Measurements from ENCODE around the gene DGKH. TPM values are rescaled to one million over a fixed set of nuclear protein-coding genes. Genes with fewer than 3 reads are reported as not detected.
"Not testable (repeated sequence)": the region's sequence is repeated elsewhere in the genome, so short reads cannot be mapped to it uniquely, and the experiment has no call there.

Gene DGKH
- total RNA-seq, 1 donor, result 16.0 TPM

GRCh38 chr13:42068886-42069285 lies 20.4 kb downstream of the DGKH start:
- no peak overlapping the region for H3K4me3 ChIP-seq (ENCODE audit: low read depth, low read length)
- no peak for DNase-seq (ENCODE audit: low read depth)
- TF ChIP-seq, protein P1, sequence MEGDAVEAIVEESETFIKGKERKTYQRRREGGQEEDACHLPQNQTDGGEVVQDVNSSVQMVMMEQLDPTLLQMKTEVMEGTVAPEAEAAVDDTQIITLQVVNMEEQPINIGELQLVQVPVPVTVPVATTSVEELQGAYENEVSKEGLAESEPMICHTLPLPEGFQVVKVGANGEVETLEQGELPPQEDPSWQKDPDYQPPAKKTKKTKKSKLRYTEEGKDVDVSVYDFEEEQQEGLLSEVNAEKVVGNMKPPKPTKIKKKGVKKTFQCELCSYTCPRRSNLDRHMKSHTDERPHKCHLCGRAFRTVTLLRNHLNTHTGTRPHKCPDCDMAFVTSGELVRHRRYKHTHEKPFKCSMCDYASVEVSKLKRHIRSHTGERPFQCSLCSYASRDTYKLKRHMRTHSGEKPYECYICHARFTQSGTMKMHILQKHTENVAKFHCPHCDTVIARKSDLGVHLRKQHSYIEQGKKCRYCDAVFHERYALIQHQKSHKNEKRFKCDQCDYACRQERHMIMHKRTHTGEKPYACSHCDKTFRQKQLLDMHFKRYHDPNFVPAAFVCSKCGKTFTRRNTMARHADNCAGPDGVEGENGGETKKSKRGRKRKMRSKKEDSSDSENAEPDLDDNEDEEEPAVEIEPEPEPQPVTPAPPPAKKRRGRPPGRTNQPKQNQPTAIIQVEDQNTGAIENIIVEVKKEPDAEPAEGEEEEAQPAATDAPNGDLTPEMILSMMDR (IDR thresholded peaks at IDR 0.05; ENCODE audit: insufficient read depth, low read depth, low read length), result no peak

DNA sequence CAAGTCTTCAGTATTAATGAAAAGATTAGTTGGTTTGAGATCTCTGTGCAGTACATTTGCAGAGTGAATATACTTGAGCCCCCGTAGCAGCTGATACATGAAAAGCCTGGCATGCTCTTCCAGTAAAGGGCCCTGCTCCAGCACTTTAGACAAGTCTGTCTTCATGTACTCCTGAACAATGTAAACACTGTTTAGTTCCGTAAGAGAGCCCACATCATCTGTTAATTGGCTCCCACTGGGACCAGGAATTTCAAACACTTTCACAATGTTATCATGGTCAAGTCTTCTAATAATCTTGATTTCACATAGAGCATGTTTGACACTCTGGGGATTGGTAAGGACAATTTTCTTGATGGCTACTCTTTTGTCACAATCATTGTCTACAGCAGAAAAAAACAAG lies 22.2 kb downstream of the DGKH start:
- peak; percentile 52 for DNase-seq (ENCODE audit: low read depth)
- not testable (repeated sequence) for H3K4me3 ChIP-seq (ENCODE audit: low read depth, low read length)

GRCh38 chr13:42071179-42071578 lies 22.7 kb downstream of the DGKH start:
- H3K4me3 ChIP-seq (ENCODE audit: low read depth, low read length); DNase-seq (ENCODE audit: low read depth): not testable (repeated sequence)
- TF ChIP-seq, protein P1 (IDR thresholded peaks at IDR 0.05; ENCODE audit: insufficient read depth, low read depth, low read length), result peak; percentile 11

DNA sequence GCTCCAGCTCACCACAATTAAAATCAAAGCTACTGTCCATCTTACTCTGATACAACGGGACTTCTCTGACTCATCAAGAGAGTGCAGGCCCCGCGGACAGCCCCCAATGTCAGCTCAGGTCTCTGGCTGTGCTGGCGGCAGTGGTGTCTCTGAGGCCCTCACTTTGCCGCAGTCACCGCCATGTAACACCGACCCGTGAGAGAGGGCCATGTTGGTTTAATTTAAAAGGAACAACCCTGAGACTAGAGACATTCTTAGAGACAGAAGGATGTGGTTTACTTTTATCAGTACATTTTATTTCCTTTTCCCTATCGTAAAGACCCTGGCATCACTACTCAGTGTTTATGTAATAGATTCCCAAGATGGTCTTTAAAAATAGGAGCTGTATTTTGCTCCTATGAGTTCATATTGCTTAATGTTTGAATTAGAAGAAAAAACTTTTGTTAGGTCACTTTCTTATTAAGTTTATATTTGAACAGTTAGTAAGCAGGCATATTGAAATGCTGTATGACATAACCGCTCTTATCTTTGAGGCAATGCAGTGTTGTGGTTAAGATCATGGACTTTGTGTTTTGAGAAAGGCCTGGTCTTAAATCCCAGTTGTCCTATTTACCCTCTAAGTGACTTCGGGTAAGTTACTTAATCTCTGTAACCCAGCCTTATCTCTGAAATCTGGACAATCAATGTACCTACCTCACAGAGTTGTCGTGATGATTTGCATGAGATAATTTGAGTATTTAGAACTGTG lies 23.4 kb downstream of the DGKH start:
- TF ChIP-seq, protein P1 (IDR thresholded peaks at IDR 0.05; ENCODE audit: insufficient read depth, low read depth, low read length), result no peak
- peak; percentile 89 for DNase-seq (ENCODE audit: low read depth)

DNA sequence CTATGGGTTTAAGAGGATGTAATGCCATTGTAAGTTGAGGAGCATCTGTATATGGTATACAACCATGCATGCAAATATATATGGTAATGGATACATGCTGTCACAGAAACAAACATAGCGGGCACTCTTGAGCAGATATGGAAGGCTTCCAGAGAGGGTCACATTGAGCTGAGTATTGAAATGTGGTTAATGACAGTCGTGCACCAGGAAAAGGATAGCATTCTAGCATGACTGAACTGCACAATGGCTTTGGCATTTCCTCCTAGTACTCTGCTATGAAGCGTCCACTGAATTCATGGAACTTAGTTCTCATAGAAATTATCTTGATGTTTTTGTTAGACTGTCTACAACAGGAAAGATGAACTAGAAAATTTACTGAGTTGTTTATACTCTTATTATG lies 25.2 kb downstream of the DGKH start:
- no peak overlapping the region for H3K4me3 ChIP-seq (ENCODE audit: low read depth, low read length)
- DNase-seq (ENCODE audit: low read depth), result no peak
- TF ChIP-seq, protein P1 (IDR thresholded peaks at IDR 0.05; ENCODE audit: insufficient read depth, low read depth, low read length), result no peak

More for the DNA sequence above, 23.4 kb downstream of the DGKH start:
- no peak overlapping the region for H3K4me3 ChIP-seq (ENCODE audit: low read depth, low read length)

DNA sequence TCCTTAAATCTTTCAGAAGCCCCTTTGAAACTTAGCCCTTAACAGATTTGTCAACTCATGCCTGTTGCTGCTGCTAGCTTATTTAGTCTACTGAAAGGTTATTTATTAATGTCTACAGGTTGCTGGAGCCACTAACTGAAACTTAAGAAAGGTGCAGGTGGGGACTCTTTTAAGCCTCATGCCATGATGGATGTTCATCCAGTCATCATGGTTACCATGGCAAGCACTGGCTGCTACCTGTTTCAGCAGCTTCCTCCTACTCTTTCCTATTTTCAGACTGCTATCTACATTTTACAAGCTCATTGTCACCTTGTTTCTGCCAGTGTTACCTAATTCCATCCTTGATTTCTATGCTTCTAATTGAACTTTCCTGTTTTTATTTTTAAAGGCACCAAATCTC lies 27.1 kb downstream of the DGKH start:
- TF ChIP-seq, protein P1 (IDR thresholded peaks at IDR 0.05; ENCODE audit: insufficient read depth, low read depth, low read length), result no peak
- no peak for DNase-seq (ENCODE audit: low read depth)
- no peak overlapping the region for H3K4me3 ChIP-seq (ENCODE audit: low read depth, low read length)

- DNase-seq (ENCODE audit: low read depth), result peak; percentile 82
- TF ChIP-seq, protein P1 (IDR thresholded peaks at IDR 0.05; ENCODE audit: insufficient read depth, low read depth, low read length), result no peak
- peak overlapping the region; percentile 4 for H3K4me3 ChIP-seq (ENCODE audit: low read depth, low read length)
Measured at GRCh38 chr13:42076309-42076713, 27.9 kb downstream of the DGKH start.
